NK-92 (cell line): ENCODE results near the gene HNF4A.
A peak's percentile ranks its signal among the peaks of the same experiment; 100 is the strongest.
"Not testable (repeated sequence)": the region's sequence is repeated elsewhere in the genome, so short reads cannot be mapped to it uniquely, and the experiment has no call there.

Experiments used
- DNase-seq: peaks from one replicate; lab custom pipeline; 2025; ENCODE audit not compliant: unreplicated experiment; lab: John Stamatoyannopoulos, UW

The HNF4A gene

DNA sequence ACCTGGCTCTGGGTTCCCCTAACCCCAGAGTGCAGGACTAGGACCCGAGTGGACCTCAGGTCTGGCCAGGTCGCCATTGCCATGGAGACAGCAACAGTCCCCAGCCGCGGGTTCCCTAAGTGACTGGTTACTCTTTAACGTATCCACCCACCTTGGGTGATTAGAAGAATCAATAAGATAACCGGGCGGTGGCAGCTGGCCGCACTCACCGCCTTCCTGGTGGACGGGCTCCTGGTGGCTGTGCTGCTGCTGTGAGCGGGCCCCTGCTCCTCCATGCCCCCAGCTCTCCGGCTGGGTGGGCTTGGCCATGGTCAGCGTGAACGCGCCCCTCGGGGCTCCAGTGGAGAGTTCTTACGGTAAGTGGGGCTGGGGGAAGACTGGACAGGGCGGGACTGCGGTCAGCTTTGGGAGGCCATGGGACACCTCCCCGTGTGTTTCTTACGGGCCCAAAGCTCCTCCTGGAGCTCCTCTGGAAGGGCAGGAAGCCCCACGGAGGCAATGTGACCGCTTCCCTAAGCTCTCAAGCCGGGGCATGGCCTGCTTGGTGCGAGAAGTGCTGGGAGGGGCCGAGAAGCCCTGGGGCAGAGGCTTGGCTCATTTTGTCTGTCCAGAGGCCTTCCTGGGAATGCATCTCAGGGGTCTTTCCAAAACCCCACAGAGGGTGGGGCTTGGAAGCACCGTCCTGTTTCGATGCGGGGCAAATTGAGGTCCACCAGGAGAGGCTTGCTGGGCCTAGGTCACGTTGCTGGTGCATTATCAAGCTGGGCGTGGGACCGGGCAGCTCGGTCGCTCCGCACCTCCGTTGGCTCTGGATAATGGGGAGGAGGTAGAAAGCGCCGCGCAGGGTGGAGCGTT, at the start of gene HNF4A:
Gene HNF4A (plus strand): TSS at position 202 of the 855 bp plus-strand sequence. CDS start 106 bp downstream, at position 308.
- DNase-seq = no peak

- DNase-seq = no peak
Observed at GRCh38 chr20:44306927-44307326, 48.6 kb upstream of the HNF4A start.

DNA sequence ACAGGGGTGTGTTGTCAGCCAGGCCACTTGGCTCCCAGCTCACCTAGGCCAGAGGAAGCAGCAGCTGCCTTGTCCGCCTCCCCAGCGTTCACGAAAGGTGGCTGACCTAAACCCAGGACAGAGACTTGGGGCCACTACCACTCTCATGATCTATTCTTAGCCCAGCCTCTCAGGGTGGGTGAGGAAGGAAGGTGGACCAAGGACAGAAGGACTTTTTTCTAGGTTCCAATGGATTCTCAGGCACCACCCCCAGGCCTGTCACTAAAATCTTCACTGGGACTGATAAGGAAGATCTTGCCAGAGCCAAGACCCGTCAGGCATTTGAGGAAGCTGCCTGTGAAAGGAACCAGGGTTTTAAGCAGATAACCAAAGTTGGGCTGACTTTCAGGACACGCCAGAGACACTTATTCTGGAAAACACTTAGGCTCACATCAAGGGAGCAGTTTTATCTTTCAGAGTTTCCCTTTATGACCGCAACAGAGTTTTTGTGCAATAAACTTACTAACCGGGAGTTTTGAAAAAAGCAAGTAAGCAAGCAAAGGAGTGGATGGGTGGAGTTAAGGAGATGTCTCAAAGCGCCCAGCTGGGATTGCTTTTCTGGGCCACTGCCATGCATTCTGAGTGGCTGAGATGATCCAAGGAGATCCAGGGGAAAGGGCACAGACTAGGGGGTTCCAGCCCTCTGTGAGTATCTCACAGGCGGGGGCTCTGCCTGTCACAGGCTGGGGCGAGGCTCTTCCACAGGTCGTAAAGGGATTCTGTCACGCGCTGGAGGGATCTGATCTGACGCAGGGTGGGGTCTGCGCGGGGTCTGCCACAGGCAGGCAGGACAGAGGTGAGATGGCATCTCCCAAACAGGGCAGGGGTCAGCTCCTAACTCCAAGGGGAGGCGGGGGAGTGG, 45.5 kb upstream of the HNF4A start:
- no peak for DNase-seq

- DNase-seq = peak; percentile 71
Observed at GRCh38 chr20:44310664-44311639, 44.5 kb upstream of the HNF4A start, which contains the start of gene FITM2. FITM2 (minus strand) TSS chr20:44311202; CDS start chr20:44311148, 54 bp downstream.

- DNase-seq = no peak
Observed at GRCh38 chr20:44314870-44315269, 40.6 kb upstream of the HNF4A start.

- DNase-seq = no peak
Observed at GRCh38 chr20:44319839-44320422, 35.6 kb upstream of the HNF4A start.

DNA sequence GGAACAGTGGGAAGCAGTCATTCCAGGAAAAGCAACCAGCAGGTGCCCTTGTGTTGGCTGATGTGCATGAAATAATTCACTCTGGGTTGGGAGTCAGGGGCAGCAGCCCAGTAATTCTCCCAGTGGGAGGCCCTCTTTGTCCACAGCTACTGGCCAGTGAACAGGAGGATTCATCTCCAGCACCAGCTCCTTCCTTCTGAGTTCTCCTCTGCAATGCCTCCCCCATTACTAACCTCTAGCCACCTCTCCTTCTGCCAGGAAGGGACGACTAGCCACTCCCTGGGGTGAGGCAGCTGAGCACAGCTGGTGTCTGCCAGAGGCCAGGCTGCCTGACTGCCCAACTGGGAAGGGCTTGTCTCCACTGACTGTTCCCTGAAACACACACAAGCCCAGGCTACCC, 31.2 kb upstream of the HNF4A start:
- no peak for DNase-seq

- no peak for DNase-seq
Observed at GRCh38 chr20:44326391-44327159, 28.9 kb upstream of the HNF4A start.

DNA sequence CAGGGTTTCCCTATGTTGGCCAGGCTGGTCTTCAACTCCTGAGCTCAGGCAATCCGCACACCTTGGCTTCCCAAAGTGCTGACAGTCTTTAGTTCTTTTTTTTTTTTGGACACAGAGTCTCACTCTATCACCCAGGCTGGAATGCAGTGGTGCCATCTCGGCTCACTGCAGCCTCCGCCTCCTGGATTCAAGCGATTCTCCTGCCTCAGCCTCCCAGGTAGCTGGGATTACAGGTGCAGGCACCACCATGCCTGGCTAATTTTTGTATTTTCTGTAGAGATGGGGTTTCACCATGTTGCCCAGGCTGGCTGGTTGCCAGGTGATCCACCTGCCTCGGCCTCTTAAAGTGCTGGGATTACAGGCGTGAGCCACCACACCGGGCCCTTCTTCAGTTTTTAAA, 27.8 kb upstream of the HNF4A start:
- DNase-seq = not testable (repeated sequence)

- DNase-seq = no peak
Observed at GRCh38 chr20:44328428-44328827, 27.1 kb upstream of the HNF4A start.

- DNase-seq = no peak
Observed at GRCh38 chr20:44331201-44331600, 24.3 kb upstream of the HNF4A start.

DNA sequence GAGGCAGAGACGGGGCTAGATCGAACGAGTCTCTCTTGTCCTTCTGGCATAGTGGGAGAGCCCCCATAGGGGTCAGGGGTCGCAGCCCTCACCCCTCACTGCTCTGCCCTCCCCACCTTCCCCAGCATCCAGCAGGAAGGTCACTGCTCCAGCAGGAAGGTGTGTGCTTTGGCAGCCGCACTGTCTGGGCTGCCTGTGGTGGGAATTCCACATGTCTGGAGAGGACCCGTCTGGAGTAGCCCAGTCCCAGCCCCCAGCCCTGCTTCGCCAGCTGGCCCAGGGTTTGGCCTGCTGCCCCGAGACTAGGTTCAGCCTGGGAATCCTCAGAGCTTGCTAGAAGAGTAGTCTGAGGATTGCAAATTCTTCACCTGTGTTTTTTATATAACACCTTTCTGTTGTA, 21.2 kb upstream of the HNF4A start:
- no peak for DNase-seq

- DNase-seq = no peak
Observed at GRCh38 chr20:44334709-44335108, 20.8 kb upstream of the HNF4A start.

- no peak for DNase-seq
Observed at GRCh38 chr20:44335675-44336074, 19.8 kb upstream of the HNF4A start.

DNA sequence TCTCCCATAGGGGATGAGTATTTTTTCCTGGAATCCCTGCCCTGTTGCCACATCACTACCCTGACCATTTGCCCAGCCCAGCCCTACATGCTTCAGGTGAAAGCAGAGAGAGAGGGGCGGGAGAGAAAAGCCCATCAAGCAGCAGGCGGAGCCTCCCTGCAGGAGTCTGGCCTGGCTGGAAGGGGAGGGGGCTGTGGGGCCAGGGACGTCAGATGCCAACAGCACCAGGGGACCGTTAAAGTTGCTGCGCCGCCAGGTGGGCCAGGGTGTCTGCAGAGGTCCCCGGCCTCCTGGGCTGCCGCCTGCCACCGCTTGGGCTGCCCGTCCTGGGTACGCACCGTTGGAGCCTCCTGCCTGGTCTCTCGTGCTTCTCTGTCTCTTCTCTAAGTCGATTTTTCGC, 19.4 kb upstream of the HNF4A start:
- DNase-seq = no peak

- DNase-seq = no peak
Observed at GRCh38 chr20:44336725-44337380, 18.6 kb upstream of the HNF4A start, which contains the start of gene R3HDML. R3HDML (plus strand) TSS chr20:44337043; CDS start chr20:44337158, 115 bp downstream.

- DNase-seq = no peak
Observed at GRCh38 chr20:44342248-44342647, 13.3 kb upstream of the HNF4A start.

DNA sequence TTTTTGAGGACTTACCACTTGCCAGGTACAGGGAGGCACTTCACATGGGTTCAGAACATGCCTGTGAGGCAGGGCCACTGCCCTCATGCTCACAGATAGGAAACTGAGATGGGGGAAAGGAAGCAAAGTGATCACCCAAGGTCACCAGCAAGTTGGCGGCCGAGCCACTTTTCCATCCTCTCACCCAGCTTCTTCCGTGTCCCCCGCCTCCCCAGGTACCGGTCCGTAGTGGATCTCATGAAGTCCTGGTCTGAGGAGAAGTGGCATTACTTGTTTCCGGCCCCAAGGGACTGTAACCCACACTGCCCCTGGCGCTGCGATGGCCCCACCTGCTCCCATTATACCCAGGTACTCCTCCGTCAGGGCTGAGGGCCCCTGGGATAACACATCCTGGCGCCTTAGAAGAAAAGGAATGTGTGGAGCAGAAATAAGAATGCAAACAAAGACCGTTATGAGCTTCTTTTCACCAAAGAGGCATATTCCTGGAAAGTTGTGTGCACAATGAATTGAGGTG, 12.3 kb upstream of the HNF4A start:
- DNase-seq = no peak

DNA sequence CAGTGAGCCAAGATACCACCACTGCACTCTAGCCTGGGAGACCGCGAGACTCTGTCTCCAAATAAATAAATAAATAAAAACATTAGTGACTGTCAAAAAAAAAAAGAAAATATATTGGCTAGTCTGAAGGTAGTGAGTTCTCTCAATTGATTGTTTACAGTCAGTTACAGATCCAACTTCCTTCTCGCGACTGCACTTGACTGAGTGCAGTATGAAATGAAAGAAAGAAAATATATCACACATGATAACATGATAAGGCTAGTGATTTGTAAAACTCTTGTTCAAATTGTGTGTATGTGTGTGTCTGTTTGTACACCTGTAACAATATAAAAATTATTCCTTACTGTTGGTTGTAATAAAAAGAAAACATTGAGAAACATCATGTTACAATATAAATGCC, 10.8 kb upstream of the HNF4A start:
- no peak for DNase-seq
